Measurements from ENCODE around the gene LAMA5. TPM values are rescaled to one million over a fixed set of nuclear protein-coding genes. Genes with fewer than 3 reads are reported as not detected.

LAMA5 gene
- total RNA-seq, 1 donor, result 11.1 TPM

DNA sequence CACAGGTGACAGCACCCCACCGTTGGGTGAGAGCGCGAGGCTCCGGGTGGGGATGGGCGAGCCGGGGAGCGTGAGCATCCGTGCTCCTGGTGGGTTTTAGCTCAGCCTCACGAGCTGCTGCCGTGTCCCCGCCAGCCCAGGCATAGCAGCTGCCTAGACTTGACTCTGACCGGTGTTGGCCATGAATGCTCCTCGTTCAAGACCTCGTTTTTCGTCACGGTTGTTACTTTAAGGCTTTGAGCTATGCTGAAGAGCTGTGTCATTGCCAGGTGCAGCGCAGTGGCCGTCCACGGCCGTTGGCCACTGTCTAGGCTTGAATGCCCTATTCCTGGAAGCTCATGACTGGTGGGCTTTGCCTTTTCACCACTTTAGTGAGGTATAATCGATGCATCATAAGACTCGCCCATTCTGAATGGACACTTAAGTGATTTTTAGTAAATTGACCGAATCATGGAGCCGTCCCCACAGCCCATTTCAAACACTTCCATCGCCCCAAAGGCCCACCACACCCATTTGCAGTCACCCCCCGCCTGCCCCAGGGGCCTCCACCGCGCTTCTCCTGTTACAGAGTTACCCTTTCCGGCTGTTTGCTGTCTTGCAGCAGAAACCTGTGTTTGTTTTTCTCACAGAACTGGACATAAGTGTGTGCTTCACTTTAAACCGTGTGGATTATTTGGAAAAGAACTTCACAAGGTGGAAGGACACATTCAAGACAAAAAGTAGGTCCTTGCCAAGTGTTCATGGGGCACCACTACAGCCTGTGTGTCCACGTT lies 85.8 kb downstream of the LAMA5 start:
- no peak overlapping the region for H3K4me3 ChIP-seq (ENCODE audit: low read depth, low read length)
- TF ChIP-seq, protein P1, sequence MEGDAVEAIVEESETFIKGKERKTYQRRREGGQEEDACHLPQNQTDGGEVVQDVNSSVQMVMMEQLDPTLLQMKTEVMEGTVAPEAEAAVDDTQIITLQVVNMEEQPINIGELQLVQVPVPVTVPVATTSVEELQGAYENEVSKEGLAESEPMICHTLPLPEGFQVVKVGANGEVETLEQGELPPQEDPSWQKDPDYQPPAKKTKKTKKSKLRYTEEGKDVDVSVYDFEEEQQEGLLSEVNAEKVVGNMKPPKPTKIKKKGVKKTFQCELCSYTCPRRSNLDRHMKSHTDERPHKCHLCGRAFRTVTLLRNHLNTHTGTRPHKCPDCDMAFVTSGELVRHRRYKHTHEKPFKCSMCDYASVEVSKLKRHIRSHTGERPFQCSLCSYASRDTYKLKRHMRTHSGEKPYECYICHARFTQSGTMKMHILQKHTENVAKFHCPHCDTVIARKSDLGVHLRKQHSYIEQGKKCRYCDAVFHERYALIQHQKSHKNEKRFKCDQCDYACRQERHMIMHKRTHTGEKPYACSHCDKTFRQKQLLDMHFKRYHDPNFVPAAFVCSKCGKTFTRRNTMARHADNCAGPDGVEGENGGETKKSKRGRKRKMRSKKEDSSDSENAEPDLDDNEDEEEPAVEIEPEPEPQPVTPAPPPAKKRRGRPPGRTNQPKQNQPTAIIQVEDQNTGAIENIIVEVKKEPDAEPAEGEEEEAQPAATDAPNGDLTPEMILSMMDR (IDR thresholded peaks at IDR 0.05; ENCODE audit: insufficient read depth, low read length), result no peak
- no peak for DNase-seq (ENCODE audit: low read depth)

DNA sequence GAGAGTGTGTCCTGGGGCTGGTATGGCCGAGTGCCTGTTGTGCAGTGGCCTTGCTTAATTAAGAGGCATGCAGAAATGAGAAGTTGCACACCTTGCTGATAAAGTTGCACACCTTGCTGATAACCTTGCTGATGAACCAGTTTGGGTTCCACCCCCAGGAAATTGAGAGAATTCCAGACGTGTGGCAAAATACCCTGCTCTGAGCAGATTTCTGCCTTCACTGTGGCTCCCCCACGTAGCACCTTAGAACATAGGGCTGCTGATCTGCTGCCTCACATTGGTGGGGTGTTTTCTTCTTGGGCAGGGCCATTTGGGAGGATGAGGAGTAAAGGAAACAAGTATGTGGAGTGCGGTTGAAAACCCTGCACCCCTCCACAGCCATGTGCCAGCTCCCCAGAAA lies 86.8 kb downstream of the LAMA5 start:
- no peak overlapping the region for H3K4me3 ChIP-seq (ENCODE audit: low read depth, low read length)
- TF ChIP-seq, protein P1 (IDR thresholded peaks at IDR 0.05; ENCODE audit: insufficient read depth, low read length), result no peak
- DNase-seq (ENCODE audit: low read depth), result no peak

DNA sequence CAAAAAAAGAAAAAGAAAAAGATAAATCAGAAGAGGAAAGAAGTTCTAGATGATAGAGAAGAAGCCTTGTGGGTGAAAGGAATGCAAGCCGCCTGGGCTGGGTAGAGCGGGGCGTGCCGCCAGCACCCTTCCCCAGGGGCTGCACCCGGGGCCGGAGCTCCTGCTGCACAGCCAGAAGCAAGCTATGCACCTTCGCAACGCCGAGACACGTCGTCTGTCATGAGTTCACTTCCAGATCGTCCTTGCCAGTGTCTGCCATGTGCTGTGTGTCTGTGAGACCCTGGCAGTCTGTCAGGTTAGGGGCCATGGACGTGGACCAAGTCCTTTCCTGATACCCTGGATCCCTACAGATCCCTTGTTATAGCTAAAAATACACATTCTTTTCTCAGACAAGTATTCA lies 89.9 kb downstream of the LAMA5 start:
- no peak for DNase-seq (ENCODE audit: low read depth)
- H3K4me3 ChIP-seq (ENCODE audit: low read depth, low read length), result no peak overlapping the region
- TF ChIP-seq, protein P1 (IDR thresholded peaks at IDR 0.05; ENCODE audit: insufficient read depth, low read length), result no peak

DNA sequence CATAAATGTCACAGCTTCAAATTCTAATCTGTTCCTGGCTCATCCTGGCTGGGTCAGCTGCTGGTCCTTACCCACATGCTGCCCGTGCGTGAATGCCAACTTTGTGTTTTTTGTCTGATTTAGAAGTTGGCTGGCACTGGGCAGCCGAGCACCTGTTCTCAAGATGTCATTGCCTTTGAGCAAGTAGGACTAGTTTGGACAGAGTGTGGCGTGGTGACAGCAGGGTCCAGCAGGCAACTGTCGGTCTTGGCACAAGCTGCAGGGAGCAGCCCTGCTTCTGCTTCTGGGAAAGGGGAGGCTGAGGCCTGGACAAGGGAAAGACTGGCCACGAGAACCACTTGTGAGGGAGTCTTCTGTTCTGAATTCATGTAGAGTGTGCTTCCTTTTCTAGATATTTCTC lies 90.7 kb downstream of the LAMA5 start:
- no peak overlapping the region for H3K4me3 ChIP-seq (ENCODE audit: low read depth, low read length)
- TF ChIP-seq, protein P1 (IDR thresholded peaks at IDR 0.05; ENCODE audit: insufficient read depth, low read length), result no peak
- DNase-seq (ENCODE audit: low read depth), result no peak

DNA sequence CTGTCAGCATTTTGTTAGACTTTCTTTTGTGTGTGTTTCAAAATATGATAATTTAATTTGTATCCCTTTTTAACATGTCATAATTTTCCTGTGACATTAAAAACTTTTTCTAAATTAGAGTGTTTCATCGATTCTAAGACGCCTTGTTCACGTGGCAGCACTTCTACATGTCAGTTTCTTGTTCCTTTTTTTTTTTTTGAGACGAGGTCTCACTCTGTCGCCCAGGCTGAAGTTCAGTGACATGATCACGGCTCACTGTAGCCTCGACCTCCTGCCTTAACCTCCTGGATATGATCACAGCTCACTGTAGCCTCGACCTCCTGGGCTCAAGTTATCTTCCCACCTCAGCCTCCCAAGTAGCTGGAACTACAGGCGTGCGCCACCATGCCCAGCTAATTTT lies 91.9 kb downstream of the LAMA5 start:
- H3K4me3 ChIP-seq (ENCODE audit: low read depth, low read length), result no peak overlapping the region
- no peak for DNase-seq (ENCODE audit: low read depth)
- TF ChIP-seq, protein P1 (IDR thresholded peaks at IDR 0.05; ENCODE audit: insufficient read depth, low read length), result no peak

DNA sequence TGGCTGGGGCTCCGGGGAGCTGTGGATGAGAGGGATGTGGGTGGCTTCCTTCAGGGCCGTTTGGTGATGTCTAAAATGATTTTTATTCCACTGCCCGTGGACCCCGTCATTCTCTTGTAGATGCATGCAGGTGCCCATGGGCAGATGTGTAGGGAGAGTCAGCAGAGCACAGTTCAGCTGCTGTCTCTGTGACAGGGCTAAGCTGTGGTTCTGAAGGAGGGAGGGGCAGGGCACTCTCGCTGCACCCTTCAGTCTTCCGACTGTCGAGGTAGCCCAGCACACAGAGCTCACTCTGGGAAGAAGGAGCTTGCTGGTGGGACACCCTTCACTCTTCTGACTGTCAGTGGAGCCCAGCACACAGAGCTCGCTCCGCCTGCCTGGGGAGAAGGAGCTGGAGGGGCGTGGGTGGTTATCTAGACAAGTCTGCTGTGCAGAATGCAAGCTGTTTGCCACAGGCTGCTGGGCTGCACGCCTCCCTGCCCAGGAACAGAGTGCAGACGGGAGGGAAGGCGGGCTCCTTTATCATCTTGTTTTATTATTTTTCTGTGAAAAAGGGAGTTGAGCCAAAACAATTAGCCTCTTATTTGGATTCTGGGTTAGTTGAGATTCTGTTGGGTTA lies 92.7 kb downstream of the LAMA5 start:
- H3K4me3 ChIP-seq (ENCODE audit: low read depth, low read length), result no peak overlapping the region
- TF ChIP-seq, protein P1 (IDR thresholded peaks at IDR 0.05; ENCODE audit: insufficient read depth, low read length), result no peak
- no peak for DNase-seq (ENCODE audit: low read depth)

Measured in fibroblast of the aortic adventitia (primary cell).